Mesenchymal stem cell (in vitro differentiated cells and primary cell): ENCODE measurements around the gene ARHGEF16. TPM values are rescaled to one million over a fixed set of nuclear protein-coding genes. Genes with fewer than 3 reads are reported as not detected.

Experiments
- DNase-seq: peaks from one replicate; pipeline ENCODE4 v3.0.0-alpha.2; 2013
- H2AFZ ChIP-seq: one replicate; pipeline ENCODE4 v1.6.1; 2013; ENCODE audit warnings: low read depth, mild to moderate bottlenecking, control low read depth, inconsistent platforms, low read length, moderate library complexity
- H2AK5ac ChIP-seq: 2 replicates; pipeline ENCODE4 v1.6.1; 2013; ENCODE audit warnings: low read length, moderate library complexity, mild to moderate bottlenecking, inconsistent platforms; ENCODE audit not compliant: severe bottlenecking
- H2BK120ac ChIP-seq: one replicate; pipeline ENCODE4 v1.6.1; 2013; ENCODE audit warnings: low read depth, mild to moderate bottlenecking, inconsistent platforms, low read length, moderate library complexity
- H2BK12ac ChIP-seq, 2 experiments: one replicate each; pipeline ENCODE4 v1.6.1; 2013; ENCODE audit warnings: inconsistent platforms in 2 of 2, low read length in 2 of 2, mild to moderate bottlenecking in 2 of 2, moderate library complexity in 2 of 2, control low read depth in 1 of 2
- H2BK15ac ChIP-seq: one replicate; pipeline ENCODE4 v1.6.1; 2013; ENCODE audit warnings: mild to moderate bottlenecking, low read depth, inconsistent platforms; ENCODE audit not compliant: poor library complexity, severe bottlenecking
- H2BK5ac ChIP-seq: 2 replicates; pipeline ENCODE4 v1.6.1; 2013; ENCODE audit warnings: low read depth, mild to moderate bottlenecking, low read length, control low read depth, inconsistent platforms; ENCODE audit not compliant: poor library complexity, severe bottlenecking
- H3K14ac ChIP-seq, 2 experiments: one replicate each; pipeline ENCODE4 v1.6.1; 2013; ENCODE audit warnings: inconsistent platforms in 2 of 2, low read length in 2 of 2, control low read depth in 1 of 2, mild to moderate bottlenecking in 1 of 2, moderate library complexity in 1 of 2
- H3K18ac ChIP-seq, 2 experiments: one replicate each; pipeline ENCODE4 v1.6.1; 2013; ENCODE audit warnings: inconsistent platforms in 2 of 2, low read length in 2 of 2, control low read depth in 1 of 2, low read depth in 1 of 2, mild to moderate bottlenecking in 1 of 2
- H3K23ac ChIP-seq, 2 experiments: one replicate each; pipeline ENCODE4 v1.6.1; 2013; ENCODE audit warnings: inconsistent platforms in 2 of 2, low read length in 2 of 2, mild to moderate bottlenecking in 2 of 2, moderate library complexity in 2 of 2, control low read depth in 1 of 2
- H3K27ac ChIP-seq: 2 replicates; pipeline ENCODE4 v1.5.1; 2013; ENCODE audit warnings: mild to moderate bottlenecking, moderate library complexity, low read length, control low read depth, inconsistent platforms; ENCODE audit not compliant: poor library complexity, severe bottlenecking
- H3K27me3 ChIP-seq, 2 experiments: 2 replicates each; pipeline versions ENCODE4 v1.6.1 to v1.7.0; 2013; ENCODE audit warnings: low read length in 2 of 2, mild to moderate bottlenecking in 2 of 2, moderate library complexity in 2 of 2, control low read depth in 1 of 2, inconsistent platforms in 1 of 2; ENCODE audit not compliant: control insufficient read depth in 1 of 2, insufficient read depth in 1 of 2
- H3K36me3 ChIP-seq, 2 experiments: 2 replicates each; pipeline versions ENCODE4 v1.6.1 to v1.7.0; 2013; ENCODE audit warnings: low read length in 2 of 2, control low read depth in 1 of 2, inconsistent platforms in 1 of 2, low read depth in 1 of 2, mild to moderate bottlenecking in 1 of 2; ENCODE audit not compliant: insufficient read depth in 2 of 2, control insufficient read depth in 1 of 2
- H3K4ac ChIP-seq, 2 experiments: one replicate each; pipeline ENCODE4 v1.6.1; 2013; ENCODE audit warnings: inconsistent platforms in 2 of 2, low read length in 2 of 2, mild to moderate bottlenecking in 2 of 2, moderate library complexity in 2 of 2, control low read depth in 1 of 2, low read depth in 1 of 2
- H3K4me1 ChIP-seq: 2 replicates; pipeline ENCODE4 v1.6.1; 2013; ENCODE audit warnings: low read depth, low read length, control low read depth; ENCODE audit not compliant: control insufficient read depth, insufficient read depth
- H3K4me2 ChIP-seq: 2 replicates; pipeline ENCODE4 v1.6.1; 2013; ENCODE audit warnings: low read length, mild to moderate bottlenecking, inconsistent platforms; ENCODE audit not compliant: poor library complexity, severe bottlenecking
- H3K4me3 ChIP-seq, 2 experiments: 2 replicates each; pipeline versions ENCODE4 v1.5.1 to v1.7.0; 2013; ENCODE audit warnings: low read length in 2 of 2, mild to moderate bottlenecking in 2 of 2, control low read depth in 1 of 2, low read depth in 1 of 2; ENCODE audit not compliant: insufficient read depth in 1 of 2
- H3K79me1 ChIP-seq: replicated peaks from 2 replicates; pipeline ENCODE4 v1.6.1; 2013; ENCODE audit warnings: mild to moderate bottlenecking, control low read depth, low read length, inconsistent platforms; ENCODE audit not compliant: poor library complexity, severe bottlenecking
- H3K9ac ChIP-seq: 2 replicates; pipeline ENCODE4 v1.7.0; 2013; ENCODE audit warnings: mild to moderate bottlenecking, low read length, moderate library complexity
- H3K9me3 ChIP-seq: 2 replicates; pipeline ENCODE4 v1.7.0; 2013; ENCODE audit warnings: mild to moderate bottlenecking, low read length; ENCODE audit not compliant: control insufficient read depth
- H4K8ac ChIP-seq: one replicate; pipeline ENCODE4 v1.6.1; 2013; ENCODE audit warnings: inconsistent platforms, mild to moderate bottlenecking, low read length, moderate library complexity
- H4K91ac ChIP-seq: one replicate; pipeline ENCODE4 v1.6.1; 2013; ENCODE audit warnings: mild to moderate bottlenecking, low read length, inconsistent platforms
- WGBS: methylation state at CpG from one replicate; pipeline ENCODE4 v1.1.7; 2013; ENCODE audit warnings: mixed read lengths; 5-methylcytosine and 5-hydroxymethylcytosine counted together
- polyA plus RNA-seq, 2 experiments: library from polyadenylated mRNA; stranded (reverse); fragments of 200-250 nt; gene quantifications; one replicate each; pipeline ENCODE4 v1.2.3, GENCODE V29; 2013

Gene ARHGEF16
- polyA plus RNA-seq (2013, experiment 1 of 2): 0.73 TPM
- polyA plus RNA-seq (2013, experiment 2 of 2): 0.49 TPM

DNA sequence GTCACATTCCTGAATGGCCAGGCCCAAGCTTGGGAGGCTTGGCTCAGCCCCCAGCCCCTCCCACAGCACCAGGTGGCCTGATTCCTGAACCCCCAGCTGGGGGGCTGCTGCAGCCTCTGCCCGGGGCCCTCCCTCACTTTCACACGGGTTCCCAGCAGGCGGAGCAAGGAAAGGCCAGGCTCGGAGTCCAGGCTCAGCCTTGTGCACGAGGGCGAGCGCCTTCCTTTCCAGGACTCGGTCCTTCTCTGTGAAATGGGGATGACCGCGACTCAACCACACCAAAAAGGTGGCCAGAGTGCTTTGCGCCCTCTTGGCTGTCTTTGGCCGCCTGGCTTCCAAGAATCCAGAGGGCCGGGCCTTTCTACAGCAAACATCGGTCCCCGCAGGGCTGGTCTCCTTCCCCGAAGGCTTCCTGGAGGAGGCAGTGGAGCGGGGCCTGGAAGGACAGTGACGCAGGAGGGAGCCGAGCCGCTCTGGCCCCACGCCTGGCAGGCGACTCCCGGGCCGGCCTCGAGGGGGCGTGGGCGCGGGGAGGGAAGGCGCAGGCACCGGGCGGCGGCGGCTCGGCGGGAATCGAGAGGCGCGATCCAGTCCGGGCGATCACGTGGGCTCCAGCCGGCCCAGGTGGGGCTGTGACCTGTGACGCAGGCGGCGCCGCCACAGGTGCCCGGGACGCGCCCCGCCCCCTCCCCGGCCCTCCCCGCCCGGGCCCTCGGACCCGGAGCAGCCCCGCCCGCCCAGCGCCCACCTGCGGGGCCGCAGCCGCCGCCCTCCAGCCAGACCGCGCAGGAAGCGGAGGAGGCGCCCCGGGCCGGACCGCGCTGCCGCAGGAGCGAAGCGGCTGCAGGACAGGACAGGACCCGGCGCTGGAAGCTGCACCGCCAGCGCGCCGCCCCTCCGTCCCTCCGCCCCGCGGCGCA, at the start of gene ARHGEF16:
Gene ARHGEF16, plus strand, starts transcription at position 775 of the 920 bp plus-strand sequence. CDS start 8,420 bp downstream, outside the sequence.
- peak within 1 kb of the TSS; percentile 61 to 71 for H3K18ac ChIP-seq
- peaks cover 47 to 88% of the 10 kb centered on the region in 2 experiments for H3K27me3 ChIP-seq
- H4K91ac ChIP-seq: peak within 1 kb of the TSS; percentile 85
- peak within 1 kb of the TSS in 1 of 2 experiments; percentile 52 for H3K4me3 ChIP-seq
- peaks cover 4% of the 10 kb centered on the region for H3K9me3 ChIP-seq
- H3K4me1 ChIP-seq: peaks cover 26% of the 10 kb centered on the region
- peak within 1 kb of the TSS in 1 of 2 experiments; percentile 53 for H3K23ac ChIP-seq
- no peak within 1 kb of the TSS for H2BK5ac ChIP-seq
- no peak within 1 kb of the TSS for H2AFZ ChIP-seq
- DNase-seq: peak; percentile 59
- WGBS: 19% methylated on average over 23 of the region's 84 CpGs
- H4K8ac ChIP-seq: no peak within 1 kb of the TSS
- H2BK12ac ChIP-seq: peak within 1 kb of the TSS; percentile 1 to 84
- no peaks in the 10 kb centered on the region for H3K79me1 ChIP-seq
- H3K4ac ChIP-seq: peak within 1 kb of the TSS in 1 of 2 experiments; percentile 27
- H3K4me2 ChIP-seq: peak within 1 kb of the TSS; percentile 86
- no peak within 1 kb of the TSS for H3K14ac ChIP-seq
- no peaks in the 10 kb centered on the region for H3K36me3 ChIP-seq
- no peak within 1 kb of the TSS for H3K9ac ChIP-seq
- H3K27ac ChIP-seq: no peak within 1 kb of the TSS
- peak within 1 kb of the TSS; percentile 80 for H2BK15ac ChIP-seq
- no peak within 1 kb of the TSS for H2AK5ac ChIP-seq
- H2BK120ac ChIP-seq: peak within 1 kb of the TSS; percentile 57

DNA sequence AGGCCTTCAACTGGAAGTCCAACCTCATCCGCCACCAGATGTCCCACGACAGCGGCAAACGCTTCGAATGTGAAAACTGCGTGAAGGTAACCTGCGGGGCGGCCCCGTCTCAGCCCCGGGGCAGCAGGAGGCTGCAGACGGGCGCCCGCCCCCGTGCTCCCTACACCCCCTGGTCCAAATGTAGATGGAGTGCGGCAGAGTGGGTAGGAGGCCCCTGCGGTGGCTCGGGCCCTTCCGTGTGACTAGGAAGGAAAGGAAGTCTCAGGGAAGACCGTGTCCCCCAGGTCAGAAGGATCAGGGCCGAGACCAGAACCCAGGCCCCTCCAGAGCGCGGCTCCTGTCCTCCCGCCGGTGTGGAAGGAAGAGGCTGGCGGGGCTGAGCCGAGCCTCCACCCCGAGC, 49.7 kb upstream of the ARHGEF16 start:
- H4K8ac ChIP-seq: no peak overlapping the region
- no peak overlapping the region for H3K4me2 ChIP-seq
- H3K23ac ChIP-seq: no peak overlapping the region
- no peak overlapping the region for H3K4ac ChIP-seq
- H3K27me3 ChIP-seq: peaks cover 0 to 7% of the 10 kb centered on the region in 2 experiments
- H3K9me3 ChIP-seq: no peaks in the 10 kb centered on the region
- no peak overlapping the region for H2BK12ac ChIP-seq
- peaks cover 6% of the 10 kb centered on the region for H3K4me1 ChIP-seq
- 92% methylated on average over 27 of the region's 27 CpGs for WGBS
- H3K18ac ChIP-seq: no peak overlapping the region
- no peak overlapping the region for H2AK5ac ChIP-seq
- no peak overlapping the region for H3K4me3 ChIP-seq
- no peaks in the 10 kb centered on the region for H3K36me3 ChIP-seq
- no peak overlapping the region for H2BK15ac ChIP-seq
- H2AFZ ChIP-seq: no peak overlapping the region
- H3K27ac ChIP-seq: no peak overlapping the region
- no peak overlapping the region for H4K91ac ChIP-seq
- H3K9ac ChIP-seq: no peak overlapping the region
- H3K79me1 ChIP-seq: no peaks in the 10 kb centered on the region
- H2BK120ac ChIP-seq: no peak overlapping the region
- no peak overlapping the region for H2BK5ac ChIP-seq
- no peak overlapping the region for H3K14ac ChIP-seq
- no peak for DNase-seq

DNA sequence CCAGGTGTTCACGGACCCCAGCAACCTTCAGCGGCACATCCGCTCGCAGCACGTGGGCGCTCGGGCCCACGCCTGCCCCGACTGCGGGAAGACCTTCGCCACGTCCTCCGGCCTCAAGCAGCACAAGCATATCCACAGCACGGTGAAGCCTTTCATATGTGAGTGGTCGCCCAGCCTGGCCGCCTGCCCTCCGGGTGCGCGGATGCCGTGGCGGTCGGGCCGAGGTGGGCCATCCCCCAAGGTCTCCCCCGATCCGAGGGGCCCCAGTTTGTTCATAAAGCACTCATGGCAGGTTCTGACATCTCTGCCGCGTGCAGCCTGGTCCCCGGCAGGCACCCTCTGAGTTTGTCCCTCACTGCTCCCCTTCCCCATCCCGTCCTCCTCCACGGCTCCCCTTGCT, 49.0 kb upstream of the ARHGEF16 start:
- Histone ChIP-seq H2AFZ (no peak overlapping the region), H2BK15ac (no peak overlapping the region), H3K4ac (no peak overlapping the region), H3K9ac (no peak overlapping the region), H3K14ac (no peak overlapping the region), H2BK12ac (no peak overlapping the region), H4K91ac (no peak overlapping the region), H3K36me3 (no peaks in the 10 kb centered on the region), H3K79me1 (no peaks in the 10 kb centered on the region), H3K27me3 (peaks cover 2 to 7% of the 10 kb centered on the region in 2 experiments), H3K4me2 (no peak overlapping the region), H3K9me3 (no peaks in the 10 kb centered on the region), H3K18ac (no peak overlapping the region), H2AK5ac (no peak overlapping the region), H4K8ac (no peak overlapping the region), H3K4me1 (peaks cover 8% of the 10 kb centered on the region), H2BK5ac (no peak overlapping the region), H2BK120ac (no peak overlapping the region), H3K4me3 (no peak overlapping the region), H3K27ac (no peak overlapping the region), H3K23ac (no peak overlapping the region)
- no peak for DNase-seq
- WGBS: 92% methylated on average over 29 of the region's 30 CpGs
